ENCODE results near the gene TTC33. TPM values are rescaled to one million over a fixed set of nuclear protein-coding genes. Genes with fewer than 3 reads are reported as not detected.
"Not testable (repeated sequence)": the region's sequence is repeated elsewhere in the genome, so short reads cannot be mapped to it uniquely, and the experiment has no call there.

Gene TTC33
- total RNA-seq, 1 donor from 2014 or later, result 52.5 TPM

- H3K4me1 Mint-ChIP-seq, result peaks cover 9% of the 10 kb centered on the region
- H3K9me3 Mint-ChIP-seq, result no peaks in the 10 kb centered on the region
- H3F3A ChIP-seq (ENCODE audit: low read depth), result no peaks in the 10 kb centered on the region
- no peaks in the 10 kb centered on the region for H3K79me2 ChIP-seq (ENCODE audit: low read depth)
- no peak for TF ChIP-seq EZH2 (IDR thresholded peaks at IDR 0.05)
- TF ChIP-seq CTCF (IDR thresholded peaks at IDR 0.05), result no peak
- no peak overlapping the region for H3K27ac Mint-ChIP-seq
- H3K27ac ChIP-seq, result no peak overlapping the region
- H3K9ac ChIP-seq, result no peak overlapping the region
- no peaks in the 10 kb centered on the region for H3K4me1 ChIP-seq
- no peaks in the 10 kb centered on the region for H3K36me3 ChIP-seq
- H3K27me3 Mint-ChIP-seq (ENCODE audit: insufficient read depth, low read depth), result peaks cover 5% of the 10 kb centered on the region
- no peak overlapping the region for H3K4me3 Mint-ChIP-seq
- no peaks in the 10 kb centered on the region for H3K9me3 ChIP-seq (ENCODE audit: low read depth)
- DNase-seq (ENCODE audit: low spot score), result no peak
- no peak overlapping the region for H3K4me3 ChIP-seq
- no peaks in the 10 kb centered on the region for H3K27me3 ChIP-seq
- H4K20me1 ChIP-seq (ENCODE audit: low read depth), result no peaks in the 10 kb centered on the region
- no peak overlapping the region for H3K4me2 ChIP-seq
- no peaks in the 10 kb centered on the region for H3K36me3 Mint-ChIP-seq
- no peak overlapping the region for H2AFZ ChIP-seq (replicated peaks)
Measured at GRCh38 chr5:40649463-40650030, 106.2 kb downstream of the TTC33 start.

GRCh38 chr5:40648150-40648549 lies 107.6 kb downstream of the TTC33 start:
- no peak overlapping the region for H3K27ac Mint-ChIP-seq
- TF ChIP-seq EZH2 (IDR thresholded peaks at IDR 0.05) (no peak), CTCF (IDR thresholded peaks at IDR 0.05) (no peak), EZH2phosphoT487 (IDR thresholded peaks at IDR 0.05) (no peak)
- Histone ChIP-seq H2AFZ (replicated peaks) (no peak overlapping the region), H3K27ac (no peak overlapping the region), H3K36me3 (no peaks in the 10 kb centered on the region), H3K79me2 (ENCODE audit: low read depth) (no peaks in the 10 kb centered on the region), H3K4me3 (no peak overlapping the region), H3K4me2 (no peak overlapping the region), H4K20me1 (ENCODE audit: low read depth) (no peaks in the 10 kb centered on the region), H3F3A (ENCODE audit: low read depth) (no peaks in the 10 kb centered on the region), H3K9me3 (ENCODE audit: low read depth) (no peaks in the 10 kb centered on the region), H3K4me1 (no peaks in the 10 kb centered on the region), H3K9ac (no peak overlapping the region), H3K27me3 (no peaks in the 10 kb centered on the region)
- no peak overlapping the region for H3K4me3 Mint-ChIP-seq
- H3K4me1 Mint-ChIP-seq, result peaks cover 9% of the 10 kb centered on the region
- no peak for DNase-seq (ENCODE audit: low spot score)
- H3K27me3 Mint-ChIP-seq (ENCODE audit: insufficient read depth, low read depth), result peaks cover 5% of the 10 kb centered on the region
- no peaks in the 10 kb centered on the region for H3K9me3 Mint-ChIP-seq
- H3K36me3 Mint-ChIP-seq, result no peaks in the 10 kb centered on the region

- TF ChIP-seq EZH2 (IDR thresholded peaks at IDR 0.05) (no peak), CTCF (IDR thresholded peaks at IDR 0.05) (no peak), EZH2phosphoT487 (IDR thresholded peaks at IDR 0.05) (no peak)
- no peak overlapping the region for H3K4me3 Mint-ChIP-seq
- no peak overlapping the region for H2AFZ ChIP-seq (replicated peaks)
Measured at GRCh38 chr5:40646266-40646665, 109.5 kb downstream of the TTC33 start.

GRCh38 chr5:40639531-40639930 lies 116.2 kb downstream of the TTC33 start:
- not testable (repeated sequence) for H3K4me2 ChIP-seq; H3F3A ChIP-seq (ENCODE audit: low read depth); H3K4me1 Mint-ChIP-seq; H4K20me1 ChIP-seq (ENCODE audit: low read depth); H3K36me3 Mint-ChIP-seq; H3K27me3 Mint-ChIP-seq (ENCODE audit: insufficient read depth, low read depth); H2AFZ ChIP-seq (replicated peaks); H3K9me3 ChIP-seq (ENCODE audit: low read depth); H3K27ac ChIP-seq; DNase-seq (ENCODE audit: low spot score); H3K4me1 ChIP-seq; H3K4me3 Mint-ChIP-seq; H3K4me3 ChIP-seq; H3K27ac Mint-ChIP-seq; H3K36me3 ChIP-seq; H3K9ac ChIP-seq; H3K27me3 ChIP-seq; H3K79me2 ChIP-seq (ENCODE audit: low read depth)
- peaks cover 20% of the 10 kb centered on the region for H3K9me3 Mint-ChIP-seq

More at GRCh38 chr5:40646266-40646665, 109.5 kb downstream of the TTC33 start:
- peaks cover 8% of the 10 kb centered on the region for H3K4me1 Mint-ChIP-seq
- H3K4me1 ChIP-seq, result no peaks in the 10 kb centered on the region
- H3K27ac ChIP-seq, result no peak overlapping the region
- H3K79me2 ChIP-seq (ENCODE audit: low read depth), result no peaks in the 10 kb centered on the region
- H3K27me3 Mint-ChIP-seq (ENCODE audit: insufficient read depth, low read depth), result peaks cover 2% of the 10 kb centered on the region
- H3K27ac Mint-ChIP-seq, result no peak overlapping the region
- no peaks in the 10 kb centered on the region for H3F3A ChIP-seq (ENCODE audit: low read depth)
- no peak overlapping the region for H3K9ac ChIP-seq
- H3K9me3 ChIP-seq (ENCODE audit: low read depth), result no peaks in the 10 kb centered on the region
- no peaks in the 10 kb centered on the region for H4K20me1 ChIP-seq (ENCODE audit: low read depth)
- no peaks in the 10 kb centered on the region for H3K27me3 ChIP-seq
- H3K36me3 Mint-ChIP-seq, result no peaks in the 10 kb centered on the region
- H3K36me3 ChIP-seq, result no peaks in the 10 kb centered on the region
- H3K4me3 ChIP-seq, result no peak overlapping the region
- H3K4me2 ChIP-seq, result no peak overlapping the region
- H3K9me3 Mint-ChIP-seq, result no peaks in the 10 kb centered on the region
- DNase-seq (ENCODE audit: low spot score), result no peak
